SK-N-MC (cell line): ENCODE results near the gene MAT2A.

Experiments
- EZH2 ChIP-seq: fragments of 200-600 bp; sonication (generic); IDR thresholded peaks from one replicate; pipeline ENCODE4 v1.6.1; 2017; ENCODE audit warnings: antibody characterized with exemption
- POLR2AphosphoS5 ChIP-seq: IDR thresholded peaks from 2 replicates; pipeline ENCODE4 v1.6.1; 2012; ENCODE audit warnings: mild to moderate bottlenecking, low read depth, low read length, borderline replicate concordance

- no peak for TF ChIP-seq EZH2
- TF ChIP-seq POLR2AphosphoS5 = no peak
These were observed 14.2 kb downstream of the MAT2A start for GRCh38 chr2:85553184-85553583.
